CD1c-positive myeloid dendritic cell (primary cell): ENCODE results near the gene LGALS7.
A peak's percentile ranks its signal among the peaks of the same experiment; 100 is the strongest.
"Not testable (repeated sequence)": the region's sequence is repeated elsewhere in the genome, so short reads cannot be mapped to it uniquely, and the experiment has no call there.

Experiments used
- DNase-seq: peaks from one replicate; pipeline ENCODE4 v3.0.0-alpha.2; 2016; ENCODE audit errors: extremely low spot score

The LGALS7 gene

GRCh38 chr19:38799104-38799503 lies 25.8 kb upstream of the LGALS7 start:
- no peak for DNase-seq

- not testable (repeated sequence) for DNase-seq
Observed at GRCh38 chr19:38797781-38798180, 24.5 kb upstream of the LGALS7 start.

GRCh38 chr19:38796154-38796553 lies 22.8 kb upstream of the LGALS7 start:
- no peak for DNase-seq

- DNase-seq: no peak
Observed at GRCh38 chr19:38795549-38795948, 22.2 kb upstream of the LGALS7 start.

GRCh38 chr19:38793671-38794070 lies 20.4 kb upstream of the LGALS7 start:
- no peak for DNase-seq

GRCh38 chr19:38793177-38793576 lies 19.9 kb upstream of the LGALS7 start:
- DNase-seq: no peak

GRCh38 chr19:38792250-38793111 lies 19.2 kb upstream of the LGALS7 start:
- peak; percentile 46 for DNase-seq

- not testable (repeated sequence) for DNase-seq
Observed at GRCh38 chr19:38791451-38792064, 18.2 kb upstream of the LGALS7 start.

- DNase-seq: not testable (repeated sequence)
Observed at GRCh38 chr19:38790507-38791403, 17.4 kb upstream of the LGALS7 start.

GRCh38 chr19:38788478-38789243 lies 15.3 kb upstream of the LGALS7 start, which contains the start of gene LGALS7B:
LGALS7B (plus strand) TSS chr19:38789200; CDS start chr19:38789227, 27 bp downstream.
- DNase-seq: no peak

- DNase-seq: no peak
Observed at GRCh38 chr19:38786572-38787265, 13.4 kb upstream of the LGALS7 start.

- not testable (repeated sequence) for DNase-seq
Observed at GRCh38 chr19:38786061-38786460, 12.7 kb upstream of the LGALS7 start.

- DNase-seq: no peak
Observed at GRCh38 chr19:38785187-38785699, 11.9 kb upstream of the LGALS7 start.

GRCh38 chr19:38784224-38784623 lies 10.9 kb upstream of the LGALS7 start:
- no peak for DNase-seq

- DNase-seq: not testable (repeated sequence)
Observed at GRCh38 chr19:38782212-38782611, 8.9 kb upstream of the LGALS7 start.

GRCh38 chr19:38781058-38781457 lies 7.7 kb upstream of the LGALS7 start:
- DNase-seq: no peak

GRCh38 chr19:38780443-38780842 lies 7.1 kb upstream of the LGALS7 start:
- DNase-seq: no peak

GRCh38 chr19:38778733-38779132 lies 5.4 kb upstream of the LGALS7 start:
- DNase-seq: no peak

- no peak for DNase-seq
Observed at GRCh38 chr19:38774181-38774950, 1.0 kb upstream of the LGALS7 start.

- DNase-seq: not testable (repeated sequence)
Observed at GRCh38 chr19:38771569-38771968, 1.7 kb downstream of the LGALS7 start.
